ENCODE measurements around the gene CPEB4.

The CPEB4 gene

GRCh38 chr5:173862047-173862477 lies 26.1 kb upstream of the CPEB4 start:
- Histone ChIP-seq H3K36me3 (ENCODE audit: control insufficient read depth in 2 of 2, insufficient read depth in 2 of 2, low read length in 2 of 2) (no peaks in the 10 kb centered on the region), H3K9ac (ENCODE audit: low read length in 2 of 2) (no peak overlapping the region), H3K9me3 (ENCODE audit: control insufficient read depth in 2 of 2, low read length in 2 of 2) (peaks cover 0 to 4% of the 10 kb centered on the region in 2 donors), H3K27me3 (ENCODE audit: control insufficient read depth in 1 of 2, insufficient read depth in 2 of 2, low read length in 2 of 2) (no peaks in the 10 kb centered on the region), H3K4me3 (ENCODE audit: low read length in 2 of 2) (no peak overlapping the region), H3K27ac (ENCODE audit: low read length) (no peak overlapping the region), H3K4me1 (ENCODE audit: control insufficient read depth, insufficient read depth, low read length) (peaks cover 2% of the 10 kb centered on the region)

- Histone ChIP-seq H3K27me3 (ENCODE audit: control insufficient read depth in 1 of 2, insufficient read depth in 2 of 2, low read length in 2 of 2) (no peaks in the 10 kb centered on the region), H3K9ac (ENCODE audit: low read length in 2 of 2) (no peak overlapping the region), H3K36me3 (ENCODE audit: control insufficient read depth in 2 of 2, insufficient read depth in 2 of 2, low read length in 2 of 2) (no peaks in the 10 kb centered on the region), H3K27ac (ENCODE audit: low read length) (no peak overlapping the region), H3K9me3 (ENCODE audit: control insufficient read depth in 2 of 2, low read length in 2 of 2) (peaks cover 0 to 4% of the 10 kb centered on the region in 2 donors), H3K4me1 (ENCODE audit: control insufficient read depth, insufficient read depth, low read length) (peaks cover 2% of the 10 kb centered on the region), H3K4me3 (ENCODE audit: low read length in 2 of 2) (no peak overlapping the region)
Measured at GRCh38 chr5:173863359-173863758, 24.8 kb upstream of the CPEB4 start.

- Histone ChIP-seq H3K9me3 (ENCODE audit: control insufficient read depth in 2 of 2, low read length in 2 of 2) (peaks cover 0 to 4% of the 10 kb centered on the region in 2 donors), H3K36me3 (ENCODE audit: control insufficient read depth in 2 of 2, insufficient read depth in 2 of 2, low read length in 2 of 2) (no peaks in the 10 kb centered on the region), H3K27ac (ENCODE audit: low read length) (no peak overlapping the region)
Measured at GRCh38 chr5:173864126-173865050, 23.8 kb upstream of the CPEB4 start.

GRCh38 chr5:173866243-173866857 lies 21.8 kb upstream of the CPEB4 start:
- Histone ChIP-seq H3K36me3 (ENCODE audit: control insufficient read depth in 2 of 2, insufficient read depth in 2 of 2, low read length in 2 of 2) (no peaks in the 10 kb centered on the region), H3K27ac (ENCODE audit: low read length) (no peak overlapping the region), H3K4me3 (ENCODE audit: low read length in 2 of 2) (no peak overlapping the region), H3K4me1 (ENCODE audit: control insufficient read depth, insufficient read depth, low read length) (no peaks in the 10 kb centered on the region), H3K9ac (ENCODE audit: low read length in 2 of 2) (no peak overlapping the region), H3K27me3 (ENCODE audit: control insufficient read depth in 1 of 2, insufficient read depth in 2 of 2, low read length in 2 of 2) (no peaks in the 10 kb centered on the region), H3K9me3 (ENCODE audit: control insufficient read depth in 2 of 2, low read length in 2 of 2) (peaks cover 0 to 4% of the 10 kb centered on the region in 2 donors)

More at GRCh38 chr5:173864126-173865050, 23.8 kb upstream of the CPEB4 start:
- Histone ChIP-seq H3K4me3 (ENCODE audit: low read length in 2 of 2) (no peak overlapping the region), H3K9ac (ENCODE audit: low read length in 2 of 2) (no peak overlapping the region), H3K4me1 (ENCODE audit: control insufficient read depth, insufficient read depth, low read length) (no peaks in the 10 kb centered on the region), H3K27me3 (ENCODE audit: control insufficient read depth in 1 of 2, insufficient read depth in 2 of 2, low read length in 2 of 2) (no peaks in the 10 kb centered on the region)

GRCh38 chr5:173866858-173867679 lies 21.1 kb upstream of the CPEB4 start:
- no peaks in the 10 kb centered on the region for H3K36me3 ChIP-seq (ENCODE audit: control insufficient read depth in 2 of 2, insufficient read depth in 2 of 2, low read length in 2 of 2)
- no peak overlapping the region for H3K4me3 ChIP-seq (ENCODE audit: low read length in 2 of 2)
- H3K9ac ChIP-seq (ENCODE audit: low read length in 2 of 2) = no peak overlapping the region
- no peaks in the 10 kb centered on the region for H3K4me1 ChIP-seq (ENCODE audit: control insufficient read depth, insufficient read depth, low read length)
- H3K9me3 ChIP-seq (ENCODE audit: control insufficient read depth in 2 of 2, low read length in 2 of 2) = peaks cover 0 to 4% of the 10 kb centered on the region in 2 donors
- H3K27me3 ChIP-seq (ENCODE audit: control insufficient read depth in 1 of 2, insufficient read depth in 2 of 2, low read length in 2 of 2) = no peaks in the 10 kb centered on the region
- no peak overlapping the region for H3K27ac ChIP-seq (ENCODE audit: low read length)

- no peak overlapping the region for H3K9ac ChIP-seq (ENCODE audit: low read length in 2 of 2)
- no peaks in the 10 kb centered on the region for H3K4me1 ChIP-seq (ENCODE audit: control insufficient read depth, insufficient read depth, low read length)
- no peak overlapping the region for H3K27ac ChIP-seq (ENCODE audit: low read length)
- H3K9me3 ChIP-seq (ENCODE audit: control insufficient read depth in 2 of 2, low read length in 2 of 2) = peaks cover 0 to 4% of the 10 kb centered on the region in 2 donors
- no peak overlapping the region for H3K4me3 ChIP-seq (ENCODE audit: low read length in 2 of 2)
- H3K36me3 ChIP-seq (ENCODE audit: control insufficient read depth in 2 of 2, insufficient read depth in 2 of 2, low read length in 2 of 2) = no peaks in the 10 kb centered on the region
- no peaks in the 10 kb centered on the region for H3K27me3 ChIP-seq (ENCODE audit: control insufficient read depth in 1 of 2, insufficient read depth in 2 of 2, low read length in 2 of 2)
Measured at GRCh38 chr5:173868096-173868880, 19.9 kb upstream of the CPEB4 start.

- no peaks in the 10 kb centered on the region for H3K36me3 ChIP-seq (ENCODE audit: control insufficient read depth in 2 of 2, insufficient read depth in 2 of 2, low read length in 2 of 2)
- peaks cover 0 to 4% of the 10 kb centered on the region in 2 donors for H3K9me3 ChIP-seq (ENCODE audit: control insufficient read depth in 2 of 2, low read length in 2 of 2)
- H3K27me3 ChIP-seq (ENCODE audit: control insufficient read depth in 1 of 2, insufficient read depth in 2 of 2, low read length in 2 of 2) = no peaks in the 10 kb centered on the region
- H3K4me1 ChIP-seq (ENCODE audit: control insufficient read depth, insufficient read depth, low read length) = no peaks in the 10 kb centered on the region
- no peak overlapping the region for H3K27ac ChIP-seq (ENCODE audit: low read length)
- H3K4me3 ChIP-seq (ENCODE audit: low read length in 2 of 2) = no peak overlapping the region
- H3K9ac ChIP-seq (ENCODE audit: low read length in 2 of 2) = no peak overlapping the region
Measured at GRCh38 chr5:173869316-173869715, 18.8 kb upstream of the CPEB4 start.

- no peaks in the 10 kb centered on the region for H3K4me1 ChIP-seq (ENCODE audit: control insufficient read depth, insufficient read depth, low read length)
- H3K9ac ChIP-seq (ENCODE audit: low read length in 2 of 2) = no peak overlapping the region
- no peak overlapping the region for H3K4me3 ChIP-seq (ENCODE audit: low read length in 2 of 2)
Measured at GRCh38 chr5:173872957-173873305, 15.2 kb upstream of the CPEB4 start.

GRCh38 chr5:173873306-173873922 lies 14.7 kb upstream of the CPEB4 start:
- Histone ChIP-seq H3K36me3 (ENCODE audit: control insufficient read depth in 2 of 2, insufficient read depth in 2 of 2, low read length in 2 of 2) (no peaks in the 10 kb centered on the region), H3K27ac (ENCODE audit: low read length) (no peak overlapping the region), H3K9me3 (ENCODE audit: control insufficient read depth in 2 of 2, low read length in 2 of 2) (no peaks in the 10 kb centered on the region), H3K9ac (ENCODE audit: low read length in 2 of 2) (no peak overlapping the region), H3K4me3 (ENCODE audit: low read length in 2 of 2) (no peak overlapping the region), H3K4me1 (ENCODE audit: control insufficient read depth, insufficient read depth, low read length) (no peaks in the 10 kb centered on the region), H3K27me3 (ENCODE audit: control insufficient read depth in 1 of 2, insufficient read depth in 2 of 2, low read length in 2 of 2) (no peaks in the 10 kb centered on the region)

More at GRCh38 chr5:173872957-173873305, 15.2 kb upstream of the CPEB4 start:
- H3K27ac ChIP-seq (ENCODE audit: low read length) = no peak overlapping the region
- H3K9me3 ChIP-seq (ENCODE audit: control insufficient read depth in 2 of 2, low read length in 2 of 2) = no peaks in the 10 kb centered on the region
- no peaks in the 10 kb centered on the region for H3K27me3 ChIP-seq (ENCODE audit: control insufficient read depth in 1 of 2, insufficient read depth in 2 of 2, low read length in 2 of 2)
- no peaks in the 10 kb centered on the region for H3K36me3 ChIP-seq (ENCODE audit: control insufficient read depth in 2 of 2, insufficient read depth in 2 of 2, low read length in 2 of 2)

All from stomach smooth muscle (tissue), 2 donors.